ENCODE measurements around the gene TMEM255B.
"Not testable (repeated sequence)": the region's sequence is repeated elsewhere in the genome, so short reads cannot be mapped to it uniquely, and the experiment has no call there.

Gene TMEM255B

DNA sequence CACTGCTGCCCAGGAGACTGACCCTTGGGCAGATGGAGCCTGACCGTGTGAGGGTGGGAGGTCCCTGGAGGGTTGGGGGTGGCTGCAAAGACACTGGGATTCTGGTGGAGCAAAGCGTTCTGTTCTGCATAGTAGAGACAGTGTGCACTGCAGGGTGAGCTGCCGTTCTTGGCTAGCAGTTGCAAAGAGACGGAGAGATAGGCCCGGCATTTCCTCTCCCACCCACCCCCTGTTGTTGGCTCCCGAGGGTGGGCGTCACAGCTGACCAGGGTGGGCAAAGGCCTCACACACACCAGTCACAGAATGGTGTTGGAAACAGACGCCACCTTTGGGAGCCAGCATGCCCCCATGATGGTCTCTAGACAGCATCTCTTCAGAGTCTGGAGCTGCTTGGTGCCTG is 11.4 kb downstream of the TMEM255B start:
- DNase-seq: no peak

DNA sequence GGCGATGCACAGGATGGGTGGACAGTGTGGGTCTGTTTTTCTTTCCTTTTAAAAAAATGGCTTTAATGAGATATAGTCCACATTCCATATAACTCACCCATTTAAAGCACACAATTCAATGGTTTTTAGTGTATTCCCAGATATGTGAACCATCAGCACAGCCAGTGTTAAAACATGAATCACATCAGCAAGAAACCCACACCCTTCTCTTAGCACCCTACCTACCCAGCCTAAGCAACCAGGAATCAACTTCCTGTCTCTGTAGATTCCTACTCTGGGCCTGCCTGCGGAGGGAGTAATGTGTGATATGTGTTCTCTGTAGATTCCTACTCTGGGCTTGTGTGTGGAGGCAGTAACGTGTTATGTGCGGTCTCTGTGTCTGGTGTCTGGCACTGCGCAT is 11.9 kb downstream of the TMEM255B start:
- no peak for DNase-seq

DNA sequence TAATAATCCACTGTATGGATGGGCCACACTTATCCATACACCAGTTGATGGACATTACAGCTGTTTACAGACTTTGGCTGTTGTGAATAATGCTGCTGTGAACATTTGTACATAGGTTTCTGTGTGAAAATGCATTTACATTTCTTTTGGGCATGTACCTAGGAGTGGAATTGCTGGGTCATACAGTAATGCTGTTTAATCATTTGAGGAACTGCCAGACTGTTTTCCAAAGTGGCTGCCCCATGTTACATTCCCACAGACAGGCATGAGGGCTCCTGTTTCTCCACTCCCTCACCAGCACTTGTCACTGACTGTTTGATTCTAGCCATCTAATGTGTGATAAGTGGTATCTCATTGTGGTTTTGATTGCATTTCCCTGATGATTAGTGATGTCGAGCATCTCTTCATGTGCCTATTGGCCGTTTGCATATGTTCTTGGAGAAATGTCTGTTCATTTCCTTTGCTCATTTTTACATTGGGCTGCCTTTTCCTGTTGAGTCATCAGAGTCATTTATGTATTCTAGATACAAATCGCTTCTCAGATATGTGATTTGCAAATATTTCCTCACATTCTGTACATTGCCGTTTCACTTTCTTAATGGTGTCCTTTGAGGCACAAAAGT is 12.8 kb downstream of the TMEM255B start:
- DNase-seq: peak; percentile 76

DNA sequence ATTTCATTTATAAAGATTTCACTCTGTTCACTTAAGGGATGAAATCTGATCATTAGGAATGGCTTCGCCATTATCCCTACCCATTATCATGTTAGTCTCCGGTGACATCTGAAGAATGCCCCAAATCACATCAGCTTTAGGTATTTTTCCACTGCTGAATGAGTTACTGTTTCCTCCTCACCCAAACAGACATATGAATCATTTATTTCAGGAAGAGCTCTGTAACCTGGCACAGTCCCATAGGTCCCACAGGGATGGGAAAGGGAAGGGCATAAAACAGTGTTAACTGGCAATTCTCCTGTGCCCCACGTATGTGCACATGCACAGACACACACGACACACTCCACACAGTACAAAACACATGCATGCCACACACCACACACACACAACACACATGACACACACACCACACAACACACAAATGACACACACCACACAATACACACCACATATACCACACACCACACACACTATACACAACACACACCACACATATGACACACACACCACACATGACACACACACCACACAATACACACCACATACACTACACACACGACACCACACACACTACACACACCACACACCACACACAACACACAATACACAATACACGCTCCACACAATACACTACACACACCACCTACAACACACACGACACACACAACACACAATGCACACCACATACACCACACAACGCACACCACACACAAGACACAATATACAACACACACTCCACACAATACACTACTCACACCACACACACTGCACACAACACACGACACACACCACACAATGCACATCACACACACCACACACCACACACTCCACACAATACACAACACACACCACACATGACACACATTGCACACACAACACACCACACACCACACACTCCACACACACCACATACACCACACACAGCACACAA is 15.4 kb downstream of the TMEM255B start:
- no peak for DNase-seq

DNA sequence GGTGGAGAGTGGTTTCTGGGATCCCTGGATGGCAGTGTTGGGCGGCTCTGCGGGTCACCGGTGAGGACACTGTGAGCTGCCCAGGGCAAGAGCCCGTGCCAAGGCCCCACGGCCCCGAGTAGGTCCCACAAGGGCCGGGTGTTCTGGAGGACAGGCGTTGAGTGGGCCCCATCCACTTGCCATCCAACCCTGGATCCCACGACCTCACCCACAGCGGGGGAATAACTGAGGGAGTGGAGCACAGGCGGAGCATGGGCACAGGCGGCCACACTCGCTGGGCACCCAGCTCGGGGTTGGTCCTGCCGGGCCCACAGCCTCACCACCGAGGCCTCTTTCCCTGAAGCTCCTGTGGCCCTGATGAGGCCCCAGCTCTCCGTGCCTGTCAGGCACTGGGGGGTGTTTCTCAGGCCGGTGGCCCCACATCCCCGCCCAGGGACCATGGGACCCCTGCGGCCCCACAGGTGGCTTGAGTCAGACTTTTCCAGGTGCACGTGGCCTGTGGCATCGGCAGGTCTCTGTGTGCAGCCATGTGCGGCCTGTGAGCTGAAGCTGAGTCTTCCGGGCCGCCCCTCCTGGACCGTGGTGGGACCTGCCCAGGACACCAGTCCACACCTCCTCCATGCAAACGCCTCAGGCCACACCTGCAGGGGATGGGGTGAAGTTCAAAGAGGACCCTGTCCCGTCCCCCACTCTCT is 16.6 kb downstream of the TMEM255B start:
- no peak for DNase-seq

DNA sequence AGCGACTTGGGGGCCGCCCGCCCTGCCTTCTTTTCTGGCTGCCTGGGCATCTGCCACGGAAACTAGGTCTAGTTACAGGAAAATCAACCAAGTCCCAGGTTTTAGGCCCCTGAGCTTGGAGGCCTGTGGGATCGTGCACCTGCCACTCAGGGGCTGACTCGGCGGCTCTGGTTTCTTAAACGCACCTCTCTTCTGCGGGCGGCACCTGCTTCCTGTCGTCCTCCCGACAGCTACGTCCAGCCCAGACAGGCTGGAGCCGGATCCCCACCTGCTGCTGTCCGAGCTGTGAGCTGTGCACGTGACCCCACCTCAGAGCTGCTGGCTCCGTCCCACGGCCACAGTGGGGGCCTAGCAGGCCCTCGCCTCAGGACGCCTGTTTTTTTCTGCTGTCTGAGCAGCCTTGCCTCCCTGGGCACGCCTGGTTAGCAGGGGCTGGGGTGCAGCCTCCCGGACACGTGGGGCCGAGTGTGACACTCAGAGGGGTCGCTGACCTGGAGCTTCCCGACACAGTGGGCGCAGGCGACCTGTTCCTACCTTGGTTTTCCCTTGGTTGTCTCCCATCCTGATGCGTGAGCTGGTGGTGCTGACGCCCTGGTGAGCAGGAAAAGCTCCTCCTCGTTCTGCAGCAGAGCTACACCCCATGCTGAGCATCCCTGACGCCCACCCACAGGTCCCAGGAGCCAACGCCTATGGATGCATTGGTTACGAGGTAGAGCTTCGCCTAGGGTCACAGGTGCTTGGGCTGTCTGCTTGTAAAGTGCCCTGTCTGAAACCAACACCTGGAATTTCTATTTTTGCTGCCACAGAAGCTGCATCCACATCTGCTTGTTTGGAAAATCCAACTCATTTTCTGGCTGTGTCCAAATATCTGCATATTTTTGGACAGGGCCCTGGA is 17.5 kb downstream of the TMEM255B start:
- no peak for DNase-seq

DNA sequence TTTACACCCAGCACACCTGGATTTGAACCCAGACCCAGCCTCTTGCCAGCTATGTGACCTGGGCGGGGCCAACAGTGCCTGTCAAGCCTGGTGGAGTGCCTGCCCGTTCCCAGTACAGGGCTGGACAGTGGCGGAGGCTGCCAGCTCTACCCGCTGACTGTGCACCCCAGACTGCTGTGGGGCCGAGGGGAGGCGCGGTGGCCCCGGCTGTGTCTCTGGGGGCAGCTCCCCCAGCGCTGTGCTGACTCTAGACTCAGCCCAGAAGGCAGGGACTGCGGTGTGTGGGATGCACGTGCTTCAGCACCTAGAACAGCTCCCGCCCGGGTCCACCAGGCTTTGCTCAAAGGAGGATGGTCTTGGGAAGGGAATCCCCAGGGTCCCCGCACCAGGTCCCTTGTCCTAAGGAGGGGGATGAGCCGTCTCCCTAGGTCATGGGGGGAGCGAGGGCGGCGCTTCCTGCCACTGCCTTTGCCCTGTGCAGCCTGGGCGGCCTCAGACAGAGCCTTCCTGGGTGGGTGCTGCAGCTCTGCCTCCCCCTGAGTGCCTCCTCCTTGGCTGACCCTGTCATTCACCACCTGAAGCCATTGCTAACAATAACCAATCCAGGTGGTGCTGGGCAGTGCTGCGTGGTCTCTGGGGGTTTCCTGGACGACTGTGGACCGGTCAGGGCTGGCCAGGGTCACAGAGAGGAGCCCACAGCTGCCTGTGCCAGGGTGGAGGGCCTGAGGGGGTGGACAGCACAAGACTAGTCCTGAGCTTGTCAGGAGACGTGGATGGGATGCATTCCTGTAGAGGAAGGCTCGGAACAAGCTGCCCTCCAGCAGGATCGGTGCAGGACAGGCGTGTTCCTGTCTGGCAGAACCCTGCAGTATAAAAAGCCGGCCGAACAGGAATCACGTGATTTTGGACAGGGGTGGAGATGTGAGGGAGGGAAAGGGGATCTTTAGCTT is 18.6 kb downstream of the TMEM255B start:
- peak; percentile 68 for DNase-seq

DNA sequence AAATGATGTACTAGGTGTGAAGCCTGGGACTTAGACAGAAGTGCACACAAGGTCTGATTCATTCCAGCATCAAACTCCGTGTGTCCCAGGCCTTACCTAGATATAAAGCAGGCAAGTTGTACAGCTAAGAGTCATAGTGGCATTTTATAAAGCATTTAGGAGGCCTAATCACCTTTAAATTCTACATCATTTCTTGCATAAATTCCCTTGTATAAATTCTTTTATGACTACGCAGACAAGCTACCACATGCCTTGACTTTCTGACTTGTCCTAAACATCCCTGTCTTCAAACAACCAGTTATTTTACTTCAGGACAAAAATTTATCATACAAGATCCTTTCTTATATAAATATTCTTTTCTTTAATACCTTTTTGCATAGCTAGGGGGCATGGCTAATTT is 22.5 kb downstream of the TMEM255B start:
- DNase-seq: peak; percentile 20

DNA sequence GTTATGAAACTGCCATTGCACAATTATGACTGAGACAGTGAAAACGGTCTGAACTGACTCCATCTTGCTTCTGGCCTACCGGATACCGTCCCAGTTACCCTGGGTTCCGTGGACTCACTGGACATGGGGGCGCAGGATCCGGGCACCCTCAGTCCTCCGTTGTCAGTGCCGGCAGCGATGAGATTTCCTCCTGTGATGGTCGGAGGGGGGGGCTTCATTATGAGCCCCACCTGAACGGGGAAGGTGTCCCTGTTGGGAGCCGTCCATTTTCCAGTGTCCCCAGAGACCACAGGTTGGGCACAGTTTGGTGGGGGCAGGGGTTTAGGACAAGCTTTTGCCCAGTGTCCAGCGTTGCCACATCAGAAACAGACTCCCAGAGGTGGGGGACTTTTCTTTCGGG is 23.4 kb downstream of the TMEM255B start:
- no peak for DNase-seq

DNA sequence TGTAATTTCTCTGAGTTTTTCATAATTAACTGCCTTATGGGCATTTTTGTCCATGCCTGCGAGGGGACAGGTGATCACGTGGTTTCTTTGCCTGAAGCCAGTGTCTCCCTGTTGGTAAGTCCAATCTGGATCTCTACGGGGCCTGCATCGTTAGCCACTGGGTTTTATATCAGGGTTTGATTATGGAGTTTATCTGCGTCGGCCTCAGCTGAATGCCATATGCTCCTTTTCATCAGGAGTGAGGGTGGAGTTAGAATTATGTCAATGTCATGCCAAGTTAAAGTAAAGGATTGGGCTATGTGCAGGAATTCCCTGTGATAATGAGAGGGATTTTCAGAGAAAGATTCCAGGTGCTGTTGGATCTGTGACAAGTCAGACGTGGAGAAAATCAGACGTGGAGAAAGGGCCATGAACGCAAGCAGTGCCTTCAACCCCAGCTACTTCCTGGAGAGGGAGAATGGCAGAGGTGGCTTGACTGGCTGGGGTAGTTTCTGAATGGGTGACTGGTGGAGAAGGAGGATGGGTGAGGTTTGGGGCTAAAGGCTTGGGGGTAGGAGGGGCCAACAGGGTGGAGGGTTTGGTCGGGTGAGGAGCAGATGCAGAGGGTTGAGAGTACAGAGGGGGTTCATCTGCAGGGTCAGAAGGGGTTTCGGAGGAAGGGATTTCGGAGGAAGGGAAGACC is 24.3 kb downstream of the TMEM255B start:
- no peak for DNase-seq

DNA sequence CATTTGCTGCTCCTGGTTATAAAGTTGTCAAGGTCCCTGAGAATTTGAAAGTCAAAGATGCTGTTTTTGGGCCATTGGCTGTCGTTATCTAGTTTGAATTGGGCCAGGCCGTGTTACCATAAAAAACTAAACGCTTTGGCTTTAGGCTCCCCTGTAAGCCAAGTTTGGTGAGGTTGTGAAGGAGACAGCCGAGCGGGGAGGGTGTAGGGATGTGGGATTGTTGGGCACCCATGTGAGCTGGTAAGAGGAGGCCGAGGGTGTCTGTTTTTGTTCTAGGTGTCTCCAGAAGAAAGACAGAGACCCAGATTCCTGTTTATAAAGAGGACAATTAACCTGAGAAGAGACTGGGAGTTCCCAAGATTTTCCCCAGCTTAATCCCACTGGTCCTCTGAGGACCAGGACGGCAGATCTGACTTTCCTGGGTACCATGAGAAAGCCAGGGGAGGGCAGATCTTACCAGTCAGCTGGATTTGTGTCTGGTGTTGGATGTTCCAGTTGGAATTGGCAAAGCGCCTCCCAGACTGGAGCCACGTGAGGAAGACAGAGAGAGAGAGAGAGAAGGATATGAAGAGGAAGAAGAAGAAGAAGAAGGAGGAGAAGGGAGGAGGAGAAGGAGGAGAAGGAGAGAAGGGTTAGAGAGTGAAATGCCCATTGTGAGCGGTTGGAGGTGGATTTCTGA is 25.1 kb downstream of the TMEM255B start:
- no peak for DNase-seq

DNA sequence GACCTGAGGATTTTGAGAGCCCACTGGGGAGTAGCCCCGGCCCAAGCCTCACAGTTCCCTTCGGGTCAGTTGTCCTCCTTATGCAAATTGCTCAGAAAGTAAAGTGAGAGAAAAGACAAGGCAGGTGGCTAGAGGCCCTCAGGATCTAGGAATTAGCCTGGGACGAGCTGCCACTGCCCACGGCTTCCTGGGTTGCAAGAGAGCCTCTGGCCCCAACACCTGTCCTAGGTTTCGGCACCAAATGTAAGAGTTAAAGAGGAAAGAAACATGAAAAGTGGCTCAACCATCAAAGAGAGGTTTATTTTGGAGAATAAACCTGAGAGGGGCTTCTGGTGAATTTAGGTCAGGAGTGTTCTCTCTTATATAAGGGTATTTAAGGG is 25.6 kb downstream of the TMEM255B start:
- DNase-seq: no peak

DNA sequence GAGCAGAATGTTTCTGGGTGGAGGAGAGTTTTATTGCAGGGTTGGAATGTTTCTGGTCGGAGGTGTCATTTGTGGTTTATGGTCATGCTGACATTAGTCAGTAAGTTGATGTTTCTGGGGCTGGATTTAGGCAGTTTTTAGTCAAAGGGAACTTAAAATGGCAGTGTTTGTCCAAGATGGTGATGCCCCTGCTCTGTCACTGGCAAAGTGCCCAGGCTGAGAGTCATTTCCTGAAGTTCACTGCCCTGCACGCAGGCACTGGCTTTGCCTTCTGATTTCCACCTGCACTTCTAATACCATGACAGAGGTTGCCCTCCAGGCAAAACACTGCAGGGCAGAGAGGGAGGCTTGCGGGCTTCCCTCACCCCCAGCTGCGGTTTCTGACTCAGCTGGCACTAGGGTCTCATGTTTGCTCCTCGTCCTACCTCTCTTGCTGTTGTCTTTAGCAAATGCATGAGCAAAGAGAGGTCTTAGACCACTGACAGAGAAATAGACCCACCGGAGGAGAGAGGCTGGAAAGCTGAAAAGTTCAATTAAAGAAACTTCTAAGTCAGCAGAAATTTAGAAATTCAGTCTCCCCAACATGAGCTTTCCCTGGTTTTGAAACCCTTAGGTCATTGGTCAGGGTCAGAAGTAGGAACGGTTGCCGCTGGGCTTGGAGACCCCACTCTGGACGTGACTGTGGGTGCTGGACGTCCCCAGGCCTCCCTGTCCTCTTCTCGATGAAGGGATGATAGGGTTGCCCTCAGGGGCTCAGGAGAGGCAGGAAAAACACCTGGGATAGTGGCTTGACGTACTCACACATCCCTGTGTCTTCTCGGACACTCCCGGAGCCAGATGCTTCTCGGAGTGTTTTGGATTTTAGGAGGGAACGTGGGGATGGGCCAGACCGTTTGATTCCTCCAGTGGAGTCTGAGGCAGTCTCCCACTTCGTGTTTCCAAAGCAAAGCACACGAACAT is 26.3 kb downstream of the TMEM255B start:
- no peak for DNase-seq

DNA sequence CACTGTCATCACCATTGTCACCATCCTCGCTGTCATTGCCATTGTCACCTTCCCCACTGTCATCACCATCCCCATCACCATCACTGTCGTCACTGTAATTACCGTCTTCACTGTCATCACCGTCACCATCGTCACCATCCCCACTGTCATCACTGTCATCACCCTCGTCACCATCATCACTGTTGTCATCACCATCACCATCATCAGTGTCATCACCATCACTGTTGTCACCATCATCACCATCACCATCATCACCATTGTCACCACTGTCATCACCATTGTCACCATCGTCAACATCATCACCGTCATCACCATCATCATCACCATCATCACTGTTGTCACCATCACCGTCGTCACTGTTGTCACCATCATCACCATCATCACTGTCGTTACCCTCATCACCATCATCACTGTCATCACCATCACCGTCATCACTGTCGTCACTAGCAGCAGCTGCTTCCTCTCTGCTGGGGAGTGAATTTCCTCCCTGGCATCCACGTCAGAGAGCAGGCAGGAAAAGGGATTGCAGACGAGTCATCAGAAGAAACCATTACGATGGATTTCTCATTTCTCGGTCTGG is 27.3 kb downstream of the TMEM255B start:
- DNase-seq: no peak

DNA sequence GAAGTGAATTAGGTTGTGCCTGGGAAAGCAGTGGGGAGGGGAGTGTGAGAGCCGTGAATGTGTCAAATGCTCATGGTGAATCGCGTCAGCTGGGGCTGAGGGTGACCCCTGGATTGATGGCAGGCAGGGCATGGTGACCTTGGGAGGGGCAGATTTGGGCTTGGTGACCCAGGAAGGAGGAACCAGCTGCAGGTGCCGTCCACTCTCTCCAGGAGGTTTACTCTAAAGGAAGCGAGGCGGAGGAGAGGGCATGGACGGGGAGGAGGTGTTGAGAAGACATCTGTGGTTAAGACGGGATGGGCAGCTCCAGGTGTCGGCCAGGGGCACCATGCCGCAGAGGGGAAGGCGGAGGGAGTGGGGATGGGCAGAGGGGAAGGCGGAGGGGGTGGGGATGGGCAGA is 28.7 kb downstream of the TMEM255B start:
- DNase-seq: no peak

DNA sequence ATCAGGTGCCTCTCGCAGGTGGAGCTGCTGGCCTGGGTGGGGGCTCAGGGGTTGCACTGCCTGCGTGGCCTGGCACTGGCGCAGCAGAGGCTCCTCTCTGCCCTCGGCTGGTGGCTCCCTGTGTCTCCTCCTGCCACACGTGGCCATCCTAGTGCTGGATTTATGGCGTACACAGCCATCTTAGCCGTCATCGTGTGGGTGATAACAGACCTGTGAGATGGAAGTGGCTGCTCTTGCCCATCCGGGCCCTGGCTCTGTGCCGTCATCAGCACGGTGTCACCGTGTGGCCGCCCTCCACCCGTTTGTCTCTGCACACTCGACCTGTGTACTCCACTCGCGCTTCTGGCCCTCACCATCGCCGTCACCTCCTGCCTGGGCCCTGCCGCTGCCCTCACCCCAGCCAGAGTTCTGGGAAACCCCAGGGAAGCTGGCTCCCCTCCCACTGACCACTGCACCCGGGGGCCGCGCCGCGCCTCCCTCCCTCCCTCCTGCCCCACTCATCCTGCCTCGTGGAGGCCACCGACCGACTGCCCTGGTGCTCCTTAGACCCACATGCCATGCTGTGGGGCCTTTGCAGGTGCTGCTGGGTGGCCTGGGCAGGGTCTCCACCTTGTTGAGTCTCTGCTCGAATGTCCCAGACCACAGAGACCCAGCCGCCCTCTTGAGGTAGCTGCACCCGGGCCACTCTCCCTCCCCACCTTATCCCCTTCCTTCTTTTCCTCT is 29.5 kb downstream of the TMEM255B start:
- no peak for DNase-seq

DNA sequence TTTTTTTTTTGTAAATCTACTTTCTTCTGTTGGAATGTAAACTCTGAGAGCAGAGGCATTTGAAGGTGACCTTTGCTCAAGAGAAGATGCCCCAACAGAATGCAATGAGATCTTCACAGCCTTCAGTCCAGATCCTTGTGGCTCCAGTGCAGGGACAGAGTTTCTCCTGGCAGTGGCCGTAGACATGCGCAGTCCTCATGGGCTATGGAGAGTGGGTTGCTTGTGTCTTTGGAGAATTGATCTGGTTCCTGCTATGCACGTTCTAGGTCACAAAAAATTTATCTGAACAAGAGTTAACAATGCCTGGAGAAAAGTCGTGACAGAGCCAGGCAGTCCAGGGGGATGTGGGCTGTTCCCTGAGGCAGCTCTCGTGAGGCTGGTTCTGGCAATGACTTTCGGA is 30.1 kb downstream of the TMEM255B start:
- no peak for DNase-seq

DNA sequence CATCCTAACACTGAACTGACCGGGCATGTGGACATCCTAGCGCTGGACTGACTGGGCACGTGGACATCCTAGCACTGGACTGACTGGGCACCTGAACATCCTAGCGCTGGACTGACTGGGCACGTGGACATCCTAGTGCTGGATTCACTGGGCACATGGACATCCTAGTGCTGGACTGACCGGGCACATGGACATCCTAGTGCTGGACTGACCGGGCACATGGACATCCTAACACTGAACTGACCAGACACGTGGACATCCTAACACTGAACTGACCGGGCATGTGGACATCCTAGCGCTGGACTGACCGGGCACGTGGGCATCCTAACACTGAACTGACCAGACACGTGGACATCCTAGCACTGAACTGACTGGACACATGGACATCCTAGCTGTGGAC is 30.9 kb downstream of the TMEM255B start:
- DNase-seq: not testable (repeated sequence)
